K562 (cell line): ENCODE data around the gene RBM27. TPM values are rescaled to one million over a fixed set of nuclear protein-coding genes. Genes with fewer than 3 reads are reported as not detected.

Experiments used
- BCL6 ChIP-seq: fragments of 250-450 bp; sonication (Bioruptor Pico); IDR thresholded peaks from 2 replicates; pipeline ENCODE4 v1.4.0; 2020
- BMI1 ChIP-seq: fragments of 150-350 bp; IDR thresholded peaks from 2 replicates; pipeline ENCODE4 v1.6.1; 2014; ENCODE audit warnings: low read length
- CBFA2T2 ChIP-seq: fragments of 450-650 bp; conservative IDR thresholded peaks from 2 replicates; pipeline ENCODE4 v1.6.1; 2017; ENCODE audit warnings: mild to moderate bottlenecking
- FIP1L1 ChIP-seq: fragments of 200-400 bp; formaldehyde crosslinking; IDR thresholded peaks from 2 replicates; pipeline ENCODE4 v1.6.1; 2018; ENCODE audit warnings: mild to moderate bottlenecking, low read depth, low read length; ENCODE audit not compliant: poor library complexity, severe bottlenecking
- FOS ChIP-seq: IDR thresholded peaks from 3 replicates; pipeline ENCODE4 v1.6.1; 2011; ENCODE audit not compliant: insufficient read length; ENCODE audit errors: extremely low read depth
- HEY1 ChIP-seq: fragments of 250-450 bp; sonication (Bioruptor Pico); IDR thresholded peaks from 2 replicates; pipeline ENCODE4 v1.5.0; 2020; ENCODE audit warnings: mild to moderate bottlenecking, moderate library complexity, borderline replicate concordance
- IRF2 ChIP-seq: sonication (generic); formaldehyde crosslinking; IDR thresholded peaks from 2 replicates; pipeline ENCODE4 v1.8.1; 2022; ENCODE audit warnings: mild to moderate bottlenecking, missing genetic modification reagents
- KDM5B ChIP-seq: fragments of 200-600 bp; sonication (generic); IDR thresholded peaks from 2 replicates; pipeline ENCODE4 v1.6.1; 2012; ENCODE audit warnings: low read depth, mild to moderate bottlenecking, moderate library complexity, low read length, control low read depth, inconsistent platforms; ENCODE audit not compliant: insufficient replicate concordance
- MAFG ChIP-seq: fragments of 450-650 bp; conservative IDR thresholded peaks from 2 replicates; pipeline ENCODE4 v1.6.1; 2016; ENCODE audit warnings: missing genetic modification characterization, missing compliant biosample characterization
- NEUROD1 ChIP-seq: fragments of 150-350 bp; IDR thresholded peaks from 2 replicates; pipeline ENCODE4 v1.6.1; 2014; ENCODE audit warnings: borderline replicate concordance, low read length, low read depth; ENCODE audit not compliant: partially characterized antibody
- NFIC ChIP-seq: fragments of 450-650 bp; IDR thresholded peaks from 2 replicates; pipeline ENCODE4 v1.6.1; 2017; ENCODE audit warnings: mild to moderate bottlenecking, inconsistent platforms
- POLR2AphosphoS2 ChIP-seq: IDR thresholded peaks from 2 replicates; pipeline ENCODE4 v1.6.1; 2012; ENCODE audit warnings: low read length, improper control_type of control experiment
- SRSF7 ChIP-seq: fragments of 200-400 bp; formaldehyde crosslinking; optimal IDR thresholded peaks from 2 replicates; pipeline ENCODE3; 2017; ENCODE audit warnings: mild to moderate bottlenecking, low read depth, low read length
- ZNF766 ChIP-seq: fragments of 200-800 bp; sonication (Bioruptor generic); conservative IDR thresholded peaks from 2 replicates; pipeline ENCODE4 v1.6.1; 2016; ENCODE audit warnings: missing genetic modification characterization, missing compliant biosample characterization
- polyA plus RNA-seq, 8 experiments: library from polyadenylated mRNA; depleted of rRNA in 4 of 8; stranded (reverse) in 5 of 8; unstranded in 3 of 8; fragments of >200 nt; fragmentation: Nextera tagmentation in 2 of 8; fragmentation: Illumina TruSeq in 1 of 8; extraction: Ambion mirVana in 2 of 8; extraction: Trizol in 1 of 8; gene quantifications; 2 replicates each; pipeline versions ENCODE4 v1.2.1 to v1.2.3, GENCODE V29; 2011 to 2014; ENCODE audit warnings: inconsistent platforms in 1 of 8, missing spikeins in 1 of 8
- total RNA-seq, 7 experiments: library from RNA; depleted of rRNA in 6 of 7; stranded (reverse); fragments of >200 nt in 6 of 7; fragmentation: Illumina TruSeq in 2 of 7; extraction: Trizol in 2 of 7; gene quantifications; 2 replicates each; pipeline versions ENCODE4 v1.2.1 to v1.2.3, GENCODE V29; 2011 to 2021; ENCODE audit warnings: low replicate concordance in 1 of 7
- TF ChIP-seq, protein P1 (sequence below): fragments of 250-450 bp; sonication (Bioruptor Pico); IDR thresholded peaks from 2 replicates; pipeline ENCODE4 v1.4.0; 2020; ENCODE audit warnings: borderline replicate concordance
- TF ChIP-seq, protein P2 (sequence below), 3 experiments: fragments of 200-800 bp in 1 of 3; sonication (Bioruptor generic) in 1 of 3; sonication (generic) in 1 of 3; formaldehyde crosslinking in 1 of 3; IDR thresholded peaks; 2 replicates each; pipeline versions ENCODE4 v1.6.1 to v1.8.0; 2016 to 2022; ENCODE audit warnings: mild to moderate bottlenecking in 2 of 3, missing compliant biosample characterization in 2 of 3, missing genetic modification characterization in 2 of 3, missing genetic modification reagents in 1 of 3
- TF ChIP-seq, protein P3 (sequence below): sonication (generic); IDR thresholded peaks from 2 replicates; pipeline ENCODE4 v1.6.1; 2016
- TF ChIP-seq, protein P4 (sequence below): fragments of 200-800 bp; sonication (Bioruptor generic); IDR thresholded peaks from 2 replicates; pipeline ENCODE4 v1.6.1; 2017; ENCODE audit warnings: missing genetic modification characterization, missing compliant biosample characterization

Gene RBM27
- total and polyA plus RNA-seq, 9 of the 15 experiments (the other 6 are each of a cell fraction or from before 2014, with no cell fraction given), result 5.3 to 45.4 (median 29.1) TPM

DNA sequence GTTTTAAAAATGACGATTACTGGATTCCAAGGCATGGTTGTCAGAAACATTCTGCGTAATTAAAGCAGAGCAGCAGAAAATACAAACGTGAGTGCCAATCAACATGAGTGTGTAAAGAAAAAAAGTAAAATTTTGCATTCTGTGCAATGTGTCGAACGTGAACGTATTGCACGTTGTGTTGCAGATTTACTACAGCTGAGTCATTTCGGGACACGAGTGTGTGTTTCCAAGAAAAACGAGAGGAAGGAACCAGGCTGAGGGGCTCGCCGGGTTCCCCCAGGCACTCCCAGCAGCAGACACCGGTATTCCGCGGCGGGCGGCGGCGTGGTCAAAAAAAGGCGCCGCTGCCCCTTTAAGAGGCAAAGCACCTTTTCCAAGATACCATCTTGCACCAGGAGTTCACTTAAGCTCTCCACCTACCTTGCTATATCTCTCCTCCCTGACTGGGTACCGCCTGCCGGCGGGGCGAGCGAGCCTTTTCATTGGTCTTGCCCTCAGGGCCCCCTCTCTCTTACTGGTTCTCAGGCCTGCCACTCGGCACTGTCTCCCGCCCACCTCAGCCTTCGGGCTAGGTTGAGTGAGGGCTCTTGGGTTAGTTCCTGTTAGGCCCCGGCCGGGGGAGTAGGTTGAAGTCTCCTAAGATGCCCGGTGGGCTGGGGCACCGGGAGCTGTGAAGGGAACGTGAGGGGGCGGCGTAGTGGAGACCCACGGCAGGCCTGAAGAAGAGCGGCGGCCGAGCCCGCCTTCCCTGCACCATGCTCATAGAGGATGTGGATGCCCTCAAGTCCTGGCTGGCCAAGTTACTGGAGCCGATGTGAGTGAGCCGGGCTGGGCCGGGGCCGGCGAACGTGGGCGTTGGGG, at the start of gene RBM27 (continued):
- TF ChIP-seq ZNF766 (CRISPR knock-in tag) (no peak), IRF2 (CRISPR knock-in tag) (no peak), NFIC (no peak), MAFG (tag) (peak; percentile 61; the same call in 1 of the 2 replicates), CBFA2T2 (no peak), HEY1 (no peak), FIP1L1 (no peak), BMI1 (no peak), NEUROD1 (peak; percentile 99), SRSF7 (no peak), KDM5B (peak; percentile 39), BCL6 (CRISPR knock-in tag) (no peak), FOS (peak; percentile 100), POLR2AphosphoS2 (peak; percentile 36; the same call in 1 of the 2 replicates)
- TF ChIP-seq, protein P1, sequence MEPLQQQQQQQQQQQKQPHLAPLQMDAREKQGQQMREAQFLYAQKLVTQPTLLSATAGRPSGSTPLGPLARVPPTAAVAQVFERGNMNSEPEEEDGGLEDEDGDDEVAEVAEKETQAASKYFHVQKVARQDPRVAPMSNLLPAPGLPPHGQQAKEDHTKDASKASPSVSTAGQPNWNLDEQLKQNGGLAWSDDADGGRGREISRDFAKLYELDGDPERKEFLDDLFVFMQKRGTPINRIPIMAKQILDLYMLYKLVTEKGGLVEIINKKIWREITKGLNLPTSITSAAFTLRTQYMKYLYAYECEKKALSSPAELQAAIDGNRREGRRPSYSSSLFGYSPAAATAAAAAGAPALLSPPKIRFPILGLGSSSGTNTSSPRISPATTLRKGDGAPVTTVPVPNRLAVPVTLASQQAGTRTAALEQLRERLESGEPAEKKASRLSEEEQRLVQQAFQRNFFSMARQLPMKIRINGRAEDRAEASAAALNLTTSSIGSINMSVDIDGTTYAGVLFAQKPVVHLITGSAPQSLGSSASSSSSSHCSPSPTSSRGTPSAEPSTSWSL (CRISPR knock-in tag), result no peak
- TF ChIP-seq, protein P2, sequence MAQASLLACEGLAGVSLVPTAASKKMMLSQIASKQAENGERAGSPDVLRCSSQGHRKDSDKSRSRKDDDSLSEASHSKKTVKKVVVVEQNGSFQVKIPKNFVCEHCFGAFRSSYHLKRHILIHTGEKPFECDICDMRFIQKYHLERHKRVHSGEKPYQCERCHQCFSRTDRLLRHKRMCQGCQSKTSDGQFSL (CRISPR knock-in tag; IDR thresholded peaks at IDR 0.05), result 0 out of 2 replicates have a peak, but pooled peaks have one; percentile 50
- TF ChIP-seq, protein P2 (tag; IDR thresholded peaks at IDR 0.05), result no peak
- TF ChIP-seq, protein P3, sequence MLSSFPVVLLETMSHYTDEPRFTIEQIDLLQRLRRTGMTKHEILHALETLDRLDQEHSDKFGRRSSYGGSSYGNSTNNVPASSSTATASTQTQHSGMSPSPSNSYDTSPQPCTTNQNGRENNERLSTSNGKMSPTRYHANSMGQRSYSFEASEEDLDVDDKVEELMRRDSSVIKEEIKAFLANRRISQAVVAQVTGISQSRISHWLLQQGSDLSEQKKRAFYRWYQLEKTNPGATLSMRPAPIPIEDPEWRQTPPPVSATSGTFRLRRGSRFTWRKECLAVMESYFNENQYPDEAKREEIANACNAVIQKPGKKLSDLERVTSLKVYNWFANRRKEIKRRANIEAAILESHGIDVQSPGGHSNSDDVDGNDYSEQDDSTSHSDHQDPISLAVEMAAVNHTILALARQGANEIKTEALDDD, result peak; percentile 72
- TF ChIP-seq, protein P4, sequence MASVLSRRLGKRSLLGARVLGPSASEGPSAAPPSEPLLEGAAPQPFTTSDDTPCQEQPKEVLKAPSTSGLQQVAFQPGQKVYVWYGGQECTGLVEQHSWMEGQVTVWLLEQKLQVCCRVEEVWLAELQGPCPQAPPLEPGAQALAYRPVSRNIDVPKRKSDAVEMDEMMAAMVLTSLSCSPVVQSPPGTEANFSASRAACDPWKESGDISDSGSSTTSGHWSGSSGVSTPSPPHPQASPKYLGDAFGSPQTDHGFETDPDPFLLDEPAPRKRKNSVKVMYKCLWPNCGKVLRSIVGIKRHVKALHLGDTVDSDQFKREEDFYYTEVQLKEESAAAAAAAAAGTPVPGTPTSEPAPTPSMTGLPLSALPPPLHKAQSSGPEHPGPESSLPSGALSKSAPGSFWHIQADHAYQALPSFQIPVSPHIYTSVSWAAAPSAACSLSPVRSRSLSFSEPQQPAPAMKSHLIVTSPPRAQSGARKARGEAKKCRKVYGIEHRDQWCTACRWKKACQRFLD (CRISPR knock-in tag), result 0 out of 2 replicates have a peak, but pooled peaks have one; percentile 41
